Measurements from ENCODE around the gene STXBP3. TPM values are rescaled to one million over a fixed set of nuclear protein-coding genes. Genes with fewer than 3 reads are reported as not detected.

Gene STXBP3
- total and polyA plus RNA-seq, 2 of the 8 experiments (the other 6 are each of a cell fraction or from before 2014, with no cell fraction given) = 6.0 to 38.5 TPM

- TF ChIP-seq MAFK (IDR thresholded peaks at IDR 0.05; ENCODE audit: low read depth, low read length) = no peak
- TF ChIP-seq SIN3A (conservative IDR thresholded peaks at IDR 0.05 in 1 of 2, IDR thresholded peaks at IDR 0.05 in 1 of 2; ENCODE audit: low read depth in 1 of 2, low read length in 2 of 2) = no peak
- TF ChIP-seq SP4 (IDR thresholded peaks at IDR 0.05; ENCODE audit: low read length) = no peak
These were observed 102.3 kb downstream of the STXBP3 start (continued) for GRCh38 chr1:108848806-108849205.
